Endodermal cell (in vitro differentiated cells): Measurements from ENCODE around the gene PCK2. TPM values are rescaled to one million over a fixed set of nuclear protein-coding genes. Genes with fewer than 3 reads are reported as not detected.
A peak's percentile ranks its signal among the peaks of the same experiment; 100 is the strongest.

Source experiments
- DNase-seq: peaks from one replicate; pipeline ENCODE4 v3.0.0-alpha.2; 2017
- H3K27ac ChIP-seq: 2 replicates; pipeline ENCODE4 v1.5.1; 2013; ENCODE audit warnings: mild to moderate bottlenecking, low read depth, low read length, moderate library complexity
- H3K27me3 ChIP-seq: 2 replicates; pipeline ENCODE4 v1.6.1; 2013; ENCODE audit warnings: mild to moderate bottlenecking, low read length, moderate library complexity; ENCODE audit not compliant: insufficient read depth, control insufficient read depth, poor library complexity, severe bottlenecking
- H3K36me3 ChIP-seq: 2 replicates; pipeline ENCODE4 v1.7.0; 2013; ENCODE audit warnings: mild to moderate bottlenecking, low read length, moderate library complexity; ENCODE audit not compliant: control insufficient read depth, insufficient read depth
- H3K4me1 ChIP-seq: one replicate; pipeline ENCODE4 v1.7.0; 2013; ENCODE audit warnings: low read length; ENCODE audit not compliant: control insufficient read depth, insufficient read depth
- H3K4me3 ChIP-seq: 2 replicates; pipeline ENCODE4 v1.5.1; 2013; ENCODE audit warnings: mild to moderate bottlenecking, low read length, moderate library complexity
- H3K9ac ChIP-seq: 2 replicates; pipeline ENCODE4 v1.6.1; 2013; ENCODE audit warnings: mild to moderate bottlenecking, low read length, moderate library complexity; ENCODE audit not compliant: poor library complexity, severe bottlenecking; ENCODE audit errors: extremely low read depth
- H3K9me3 ChIP-seq: 2 replicates; pipeline ENCODE4 v1.6.1; 2013; ENCODE audit warnings: mild to moderate bottlenecking, low read length, moderate library complexity; ENCODE audit not compliant: control insufficient read depth
- H3K27ac Mint-ChIP-seq: 2 replicates; pipeline ENCODE4 v1.8.0; 2020; ENCODE audit warnings: mixed read lengths
- H3K27me3 Mint-ChIP-seq: 2 replicates; pipeline ENCODE4 v1.8.0; 2021; ENCODE audit warnings: mild to moderate bottlenecking, mixed read lengths; ENCODE audit not compliant: insufficient read depth
- H3K36me3 Mint-ChIP-seq: 2 replicates; pipeline ENCODE4 v1.8.0; 2020; ENCODE audit warnings: low read depth, mixed read lengths
- H3K4me1 Mint-ChIP-seq: 2 replicates; pipeline ENCODE4 v1.8.0; 2020; ENCODE audit warnings: mixed read lengths
- H3K4me3 Mint-ChIP-seq: 2 replicates; pipeline ENCODE4 v1.8.0; 2020; ENCODE audit warnings: mild to moderate bottlenecking, moderate library complexity, mixed read lengths
- H3K9me3 Mint-ChIP-seq: 2 replicates; pipeline ENCODE4 v1.8.0; 2020; ENCODE audit warnings: mild to moderate bottlenecking, mixed read lengths
- CTCF ChIP-seq: fragments of 200-600 bp; sonication (generic); conservative IDR thresholded peaks from 2 replicates; pipeline ENCODE4 v1.5.0; 2021; ENCODE audit warnings: antibody characterized with exemption, mild to moderate bottlenecking
- WGBS, 2 experiments: methylation state at CpG; one replicate each; pipeline versions ENCODE4 v1.1.5 to v1.1.7; 2013; ENCODE audit warnings: missing lambda C conversion rate in 2 of 2, mixed read lengths in 1 of 2; ENCODE audit not compliant: insufficient coverage in 1 of 2, insufficient read length in 1 of 2; 5-methylcytosine and 5-hydroxymethylcytosine counted together
- total RNA-seq, 2 donors: library from RNA; stranded (reverse); fragmentation: NEBNext Ultra II Directional in 1 of 2; extraction: Animal tissue kit (Norgen Biotek cat#: 25700) in 1 of 2; gene quantifications; 2 replicates in 1 of 2; 3 replicates in 1 of 2; pipeline ENCODE4 v1.2.1, GENCODE V29; 2021

PCK2 gene
- total RNA-seq, 2 donors from 2014 or later = 37.7 to 42.8 TPM

- H3K4me1 ChIP-seq = no peaks in the 10 kb centered on the region
- H3K27me3 ChIP-seq = no peaks in the 10 kb centered on the region
- Mint-ChIP-seq H3K36me3 (no peaks in the 10 kb centered on the region), H3K9me3 (no peaks in the 10 kb centered on the region), H3K4me3 (no peak overlapping the region), H3K27me3 (no peaks in the 10 kb centered on the region), H3K27ac (no peak overlapping the region), H3K4me1 (peaks cover 2% of the 10 kb centered on the region)
- WGBS, 2 experiments = 81 to 89% methylated on average over 3 to 6 of the region's 7 CpGs
- H3K27ac ChIP-seq = no peak overlapping the region
- no peak for TF ChIP-seq CTCF
- DNase-seq = no peak
- no peak overlapping the region for H3K4me3 ChIP-seq
- no peak overlapping the region for H3K9ac ChIP-seq
- no peaks in the 10 kb centered on the region for H3K9me3 ChIP-seq
- H3K36me3 ChIP-seq = no peaks in the 10 kb centered on the region
Observed at GRCh38 chr14:24130717-24131548, 36.8 kb downstream of the PCK2 start.

GRCh38 chr14:24131549-24131966, 37.4 kb downstream of the PCK2 start:
- H3K9me3 ChIP-seq = no peaks in the 10 kb centered on the region
- H3K27me3 ChIP-seq = no peaks in the 10 kb centered on the region
- no peak for DNase-seq
- WGBS, 2 experiments = 88 to 94% methylated on average over 7 to 15 of the region's 15 CpGs
- Mint-ChIP-seq H3K36me3 (no peaks in the 10 kb centered on the region), H3K4me1 (peaks cover 3% of the 10 kb centered on the region), H3K27me3 (no peaks in the 10 kb centered on the region), H3K27ac (no peak overlapping the region), H3K9me3 (no peaks in the 10 kb centered on the region), H3K4me3 (no peak overlapping the region)
- TF ChIP-seq CTCF = no peak
- no peaks in the 10 kb centered on the region for H3K4me1 ChIP-seq
- no peak overlapping the region for H3K27ac ChIP-seq
- no peak overlapping the region for H3K4me3 ChIP-seq
- no peaks in the 10 kb centered on the region for H3K36me3 ChIP-seq
- H3K9ac ChIP-seq = no peak overlapping the region

- TF ChIP-seq CTCF = no peak
- 93 to 94% methylated on average over 15 to 24 of the region's 24 CpGs for WGBS, 2 experiments
- peaks cover 10% of the 10 kb centered on the region for H3K4me1 Mint-ChIP-seq
- H3K4me1 ChIP-seq = no peaks in the 10 kb centered on the region
- H3K27me3 Mint-ChIP-seq = no peaks in the 10 kb centered on the region
- H3K9ac ChIP-seq = no peak overlapping the region
- no peaks in the 10 kb centered on the region for H3K27me3 ChIP-seq
- no peak for DNase-seq
- no peak overlapping the region for H3K4me3 ChIP-seq
- H3K36me3 ChIP-seq = no peaks in the 10 kb centered on the region
- no peak overlapping the region for H3K4me3 Mint-ChIP-seq
- H3K36me3 Mint-ChIP-seq = no peaks in the 10 kb centered on the region
- peak overlapping the region; percentile 30 for H3K27ac Mint-ChIP-seq
- no peaks in the 10 kb centered on the region for H3K9me3 Mint-ChIP-seq
- no peaks in the 10 kb centered on the region for H3K9me3 ChIP-seq
- no peak overlapping the region for H3K27ac ChIP-seq
Observed at GRCh38 chr14:24132061-24132685, 38.1 kb downstream of the PCK2 start.
